ENCODE results near the gene MPC2. TPM values are rescaled to one million over a fixed set of nuclear protein-coding genes. Genes with fewer than 3 reads are reported as not detected.

The MPC2 gene
- total RNA-seq, 4 donors from 2014 or later, result 43.8 to 102 (median 58.5) TPM

GRCh38 chr1:167937709-167938010, 788 bp upstream of the MPC2 start:
- peaks cover 0 to 65% (median 7%) of the 10 kb centered on the region in 3 donors for H3K4me1 ChIP-seq
- peak overlapping the region; percentile 95 to 100 for H3K4me3 ChIP-seq
- TF ChIP-seq EP300 (IDR thresholded peaks at IDR 0.05) (no peak), CTCF (IDR thresholded peaks at IDR 0.05) (no peak), POLR2AphosphoS5 (IDR thresholded peaks at IDR 0.05) (no peak), POLR2A (IDR thresholded peaks at IDR 0.05) (no peak)
- 0% methylated on average over 1 to 5 of the region's 5 CpGs for WGBS, 2 donors (ENCODE audit: low coverage in 1 of 2)
- peak overlapping the region; percentile 89 to 99 (median 98) for H3K27ac ChIP-seq
- H3K36me3 ChIP-seq, result no peaks in the 10 kb centered on the region
- no peaks in the 10 kb centered on the region for H3K9me3 ChIP-seq
- no peak for ATAC-seq
- H3K27me3 ChIP-seq, result no peaks in the 10 kb centered on the region

GRCh38 chr1:167936068-167936929, 573 bp downstream of the MPC2 start, which contains the start of gene DCAF6:
TSS of gene DCAF6 (plus strand) at chr1:167936683. CDS start at chr1:167936912, 229 bp downstream.
- TF ChIP-seq POLR2A (IDR thresholded peaks at IDR 0.05) (peak; percentile 91 to 94), EP300 (IDR thresholded peaks at IDR 0.05) (no peak), CTCF (IDR thresholded peaks at IDR 0.05) (no peak), POLR2AphosphoS5 (IDR thresholded peaks at IDR 0.05) (peak; percentile 89)
- Histone ChIP-seq H3K36me3 (no peaks in the 10 kb centered on the region), H3K27me3 (no peaks in the 10 kb centered on the region), H3K9me3 (no peaks in the 10 kb centered on the region), H3K4me3 (peak within 1 kb of the TSS; percentile 95 to 100), H3K4me1 (peaks cover 0 to 67% (median 7%) of the 10 kb centered on the region in 3 donors), H3K27ac (peak within 1 kb of the TSS; percentile 89 to 99 (median 98))
- peak; percentile 96 for ATAC-seq
- WGBS, 2 donors (ENCODE audit: low coverage in 1 of 2), result 0% methylated on average over 20 of the region's 58 CpGs; no CpG with 5 or more reads in 1 of the 2 donors

- peak overlapping the region; percentile 63 to 100 for H3K4me3 ChIP-seq
- no peak for ATAC-seq
- no peaks in the 10 kb centered on the region for H3K9me3 ChIP-seq
- TF ChIP-seq CTCF (IDR thresholded peaks at IDR 0.05) (no peak), POLR2AphosphoS5 (IDR thresholded peaks at IDR 0.05) (peak; percentile 82), POLR2A (IDR thresholded peaks at IDR 0.05) (peak; percentile 75 to 83), EP300 (IDR thresholded peaks at IDR 0.05) (no peak)
- peaks cover 0 to 67% (median 7%) of the 10 kb centered on the region in 3 donors for H3K4me1 ChIP-seq
- 0% methylated on average over 10 to 11 of the region's 45 CpGs for WGBS, 2 donors (ENCODE audit: low coverage in 1 of 2)
- no peaks in the 10 kb centered on the region for H3K36me3 ChIP-seq
- H3K27me3 ChIP-seq, result no peaks in the 10 kb centered on the region
- H3K27ac ChIP-seq, result peak overlapping the region; percentile 87 to 99 (median 98)
These were observed 1.4 kb downstream of the MPC2 start for GRCh38 chr1:167935216-167936067.

GRCh38 chr1:167934426-167935215, 2.3 kb downstream of the MPC2 start:
- ATAC-seq, result no peak
- TF ChIP-seq POLR2AphosphoS5 (IDR thresholded peaks at IDR 0.05) (no peak), EP300 (IDR thresholded peaks at IDR 0.05) (no peak), CTCF (IDR thresholded peaks at IDR 0.05) (no peak), POLR2A (IDR thresholded peaks at IDR 0.05) (no peak)
- Histone ChIP-seq H3K36me3 (no peaks in the 10 kb centered on the region), H3K4me1 (peaks cover 0 to 66% (median 7%) of the 10 kb centered on the region in 3 donors), H3K4me3 (peak overlapping the region; percentile 63 to 100), H3K9me3 (no peaks in the 10 kb centered on the region), H3K27ac (peak overlapping the region; percentile 87 to 99 (median 98)), H3K27me3 (no peaks in the 10 kb centered on the region)
- WGBS, 2 donors (ENCODE audit: low coverage in 1 of 2), result 5 to 17% methylated on average over 3 to 4 of the region's 4 CpGs

Measured in gastroesophageal sphincter (tissue), 4 donors.